GM23338 (cell line): Measurements from ENCODE around the gene COA6. TPM values are rescaled to one million over a fixed set of nuclear protein-coding genes. Genes with fewer than 3 reads are reported as not detected.
"Not testable (repeated sequence)": the region's sequence is repeated elsewhere in the genome, so short reads cannot be mapped to it uniquely, and the experiment has no call there.

ENCODE experiments used
- ATAC-seq: fragments of 200-7000 bp; cut with Tn5 transposase; 3 replicates; pipeline ENCODE4 v1.9.1; 2020
- DNase-seq: peaks from one replicate; pipeline ENCODE4 v3.0.0-alpha.2; 2015; ENCODE audit warnings: low spot score
- H2AFZ ChIP-seq: fragments of 200-600 bp; sonication (generic); 2 replicates; pipeline ENCODE4 v1.8.0; 2016; ENCODE audit warnings: antibody characterized with exemption, mild to moderate bottlenecking, moderate library complexity
- H3F3A ChIP-seq: fragments of 200-600 bp; sonication (generic); replicated peaks from 2 replicates; pipeline ENCODE4 v1.8.0; 2017; ENCODE audit warnings: antibody characterized with exemption, mixed run types, low read depth
- H3K27ac ChIP-seq: fragments of 200-600 bp; sonication (generic); 2 replicates; pipeline ENCODE4 v1.6.1; 2016; ENCODE audit warnings: low read depth
- H3K27me3 ChIP-seq: fragments of 200-600 bp; sonication (generic); 2 replicates; pipeline ENCODE4 v1.8.0; 2016; ENCODE audit warnings: mild to moderate bottlenecking, mixed run types, moderate library complexity; ENCODE audit not compliant: insufficient read depth
- H3K36me3 ChIP-seq: fragments of 200-600 bp; sonication (generic); 2 replicates; pipeline ENCODE4 v1.8.0; 2016; ENCODE audit warnings: mild to moderate bottlenecking; ENCODE audit not compliant: insufficient read depth
- H3K4me1 ChIP-seq: fragments of 200-600 bp; sonication (generic); 2 replicates; pipeline ENCODE4 v1.8.0; 2016; ENCODE audit warnings: mild to moderate bottlenecking, moderate library complexity; ENCODE audit not compliant: insufficient read depth
- H3K4me2 ChIP-seq: fragments of 200-600 bp; sonication (generic); 2 replicates; pipeline ENCODE4 v1.7.1; 2017; ENCODE audit warnings: mixed run types
- H3K4me3 ChIP-seq: fragments of 200-600 bp; sonication (generic); 2 replicates; pipeline ENCODE4 v1.6.1; 2016; ENCODE audit warnings: mixed run types
- H3K79me2 ChIP-seq: fragments of 200-600 bp; sonication (generic); replicated peaks from 2 replicates; pipeline ENCODE4 v1.8.0; 2017; ENCODE audit warnings: mild to moderate bottlenecking; ENCODE audit not compliant: insufficient read depth
- H3K9me2 ChIP-seq: fragments of 200-600 bp; sonication (generic); 2 replicates; pipeline ENCODE4 v1.8.0; 2017; ENCODE audit not compliant: insufficient read depth
- H4K20me1 ChIP-seq: fragments of 200-600 bp; sonication (generic); replicated peaks from 2 replicates; pipeline ENCODE4 v1.8.0; 2017; ENCODE audit warnings: mild to moderate bottlenecking; ENCODE audit not compliant: insufficient read depth
- H3K27ac Mint-ChIP-seq: 2 replicates; pipeline ENCODE4 v1.8.0; 2020; ENCODE audit warnings: inconsistent platforms, mild to moderate bottlenecking, moderate library complexity, mixed read lengths
- H3K27me3 Mint-ChIP-seq: 3 replicates; pipeline ENCODE4 v1.8.0; 2022; ENCODE audit warnings: low read depth, mild to moderate bottlenecking, moderate library complexity, mixed read lengths, inconsistent platforms; ENCODE audit not compliant: insufficient read depth, poor library complexity
- H3K36me3 Mint-ChIP-seq: 3 replicates; pipeline ENCODE4 v1.8.0; 2021; ENCODE audit warnings: low read depth, mild to moderate bottlenecking, inconsistent platforms, moderate library complexity, mixed read lengths
- H3K4me1 Mint-ChIP-seq: 3 replicates; pipeline ENCODE4 v1.8.0; 2020; ENCODE audit warnings: mild to moderate bottlenecking, inconsistent platforms, mixed read lengths
- H3K4me3 Mint-ChIP-seq: 3 replicates; pipeline ENCODE4 v1.8.0; 2021; ENCODE audit warnings: moderate library complexity, mild to moderate bottlenecking, inconsistent platforms, mixed read lengths
- H3K9me3 Mint-ChIP-seq: 3 replicates; pipeline ENCODE4 v1.8.0; 2020; ENCODE audit warnings: moderate library complexity, mild to moderate bottlenecking, inconsistent platforms, mixed read lengths
- CREB1 ChIP-seq: fragments of 250-450 bp; sonication (Bioruptor Pico); IDR thresholded peaks from 2 replicates; pipeline ENCODE4 v1.5.0; 2020; ENCODE audit warnings: low read depth, mild to moderate bottlenecking, moderate library complexity
- CTCF ChIP-seq, 2 experiments: fragments of 200-600 bp in 1 of 2; sonication (generic) in 1 of 2; conservative IDR thresholded peaks; 2 replicates each; pipeline versions ENCODE4 v1.5.1 to v1.6.1; 2016 to 2017; ENCODE audit warnings: antibody characterized with exemption in 2 of 2, low read depth in 2 of 2, mild to moderate bottlenecking in 2 of 2, moderate library complexity in 1 of 2
- ETS1 ChIP-seq: IDR thresholded peaks from 2 replicates; pipeline ENCODE4 v1.6.1; 2016; ENCODE audit warnings: antibody characterized with exemption
- EZH2 ChIP-seq: fragments of 200-600 bp; sonication (generic); IDR thresholded peaks from one replicate; pipeline ENCODE4 v1.8.0; 2017; ENCODE audit warnings: antibody characterized with exemption, mild to moderate bottlenecking, low read depth; ENCODE audit not compliant: unreplicated experiment
- EZH2phosphoT487 ChIP-seq: fragments of 200-600 bp; sonication (generic); IDR thresholded peaks from one replicate; pipeline ENCODE4 v1.8.1; 2018; ENCODE audit warnings: antibody characterized with exemption; ENCODE audit not compliant: unreplicated experiment
- JUNB ChIP-seq: IDR thresholded peaks from one replicate; pipeline ENCODE4 v1.6.1; 2016; ENCODE audit warnings: antibody characterized with exemption; ENCODE audit not compliant: unreplicated experiment
- NANOG ChIP-seq: IDR thresholded peaks from 2 replicates; pipeline ENCODE4 v1.6.1; 2016; ENCODE audit warnings: antibody characterized with exemption, borderline replicate concordance
- POLR2AphosphoS5 ChIP-seq: IDR thresholded peaks from 2 replicates; pipeline ENCODE4 v1.6.1; 2016; ENCODE audit warnings: antibody characterized with exemption, low read depth
- REST ChIP-seq: IDR thresholded peaks from one replicate; pipeline ENCODE4 v1.6.1; 2018; ENCODE audit warnings: antibody characterized with exemption; ENCODE audit not compliant: unreplicated experiment
- STAT1 ChIP-seq: IDR thresholded peaks from one replicate; pipeline ENCODE4 v1.6.1; 2016; ENCODE audit warnings: antibody characterized with exemption; ENCODE audit not compliant: unreplicated experiment
- ZNF114 ChIP-seq: fragments of 250-450 bp; sonication (Bioruptor Pico); IDR thresholded peaks from 2 replicates; pipeline ENCODE4 v1.5.0; 2020; ENCODE audit warnings: mild to moderate bottlenecking, moderate library complexity
- ZNF331 ChIP-seq: fragments of 250-450 bp; sonication (Bioruptor Pico); IDR thresholded peaks from 2 replicates; pipeline ENCODE4 v1.5.0; 2020; ENCODE audit warnings: low read depth, mild to moderate bottlenecking, moderate library complexity
- polyA plus RNA-seq: library from polyadenylated mRNA; unstranded; fragments of >200 nt; fragmentation: Nextera tagmentation; extraction: Ambion mirVana; gene quantifications from 2 replicates; pipeline ENCODE4 v1.2.1, GENCODE V29; 2016
- total RNA-seq: library from RNA; depleted of rRNA; stranded (reverse); fragments of >200 nt; shearing (Covaris generic); gene quantifications from 2 replicates; pipeline ENCODE4 v1.2.3, GENCODE V29; 2014

Gene COA6
- total and polyA plus RNA-seq, 2 experiments from 2014 or later = 20.7 to 156 TPM

GRCh38 chr1:234356615-234357269 lies 16.5 kb upstream of the COA6 start:
- ATAC-seq (peak; percentile 41; the same call in 2 of the 3 replicates), DNase-seq (peak; percentile 2)
- not testable (repeated sequence) for H3K36me3 Mint-ChIP-seq, H3K4me2 ChIP-seq, H3K9me3 Mint-ChIP-seq, H3K27me3 Mint-ChIP-seq, H3K4me1 Mint-ChIP-seq, H3K4me3 ChIP-seq, H3F3A ChIP-seq, H4K20me1 ChIP-seq, H3K4me1 ChIP-seq, H3K27ac ChIP-seq, H3K79me2 ChIP-seq, H3K27me3 ChIP-seq, H3K9me2 ChIP-seq, H3K36me3 ChIP-seq
- Mint-ChIP-seq H3K27ac (peak overlapping the region; percentile 78; the same call in 1 of the 2 replicates), H3K4me3 (peak overlapping the region; percentile 83)
- H2AFZ ChIP-seq = peak overlapping the region; percentile 72; the same call in 1 of the 2 replicates

- H3K4me1 Mint-ChIP-seq = no peaks in the 10 kb centered on the region
- Histone ChIP-seq H3K4me1 (no peaks in the 10 kb centered on the region), H3K4me2 (no peak overlapping the region), H3K27ac (no peak overlapping the region), H3K27me3 (no peaks in the 10 kb centered on the region), H3K4me3 (no peak overlapping the region), H3K36me3 (no peaks in the 10 kb centered on the region), H3F3A (no peaks in the 10 kb centered on the region), H2AFZ (no peak overlapping the region), H3K9me2 (peaks cover 9% of the 10 kb centered on the region; the same call in 1 of the 2 replicates), H4K20me1 (no peaks in the 10 kb centered on the region), H3K79me2 (no peaks in the 10 kb centered on the region)
- TF ChIP-seq NANOG (no peak), ETS1 (no peak), ZNF331 (CRISPR knock-in tag) (no peak), REST (no peak), POLR2AphosphoS5 (no peak), EZH2phosphoT487 (no peak), ZNF114 (CRISPR knock-in tag) (no peak), EZH2 (no peak), CTCF (conservative IDR thresholded peaks at IDR 0.05; ENCODE audit: low read depth in 2 of 2) (no peak), STAT1 (no peak), JUNB (no peak), CREB1 (CRISPR knock-in tag) (no peak)
- ATAC-seq (no peak), DNase-seq (no peak)
- H3K9me3 Mint-ChIP-seq = no peaks in the 10 kb centered on the region
- no peaks in the 10 kb centered on the region for H3K36me3 Mint-ChIP-seq
- no peaks in the 10 kb centered on the region for H3K27me3 Mint-ChIP-seq
- peak overlapping the region; percentile 83 for H3K4me3 Mint-ChIP-seq
- no peak overlapping the region for H3K27ac Mint-ChIP-seq
Observed at GRCh38 chr1:234357831-234358230, 15.4 kb upstream of the COA6 start.
